PFSK-1 (cell line): Measurements from ENCODE around the gene SLC25A33.

Experiments used
- FOXP2 ChIP-seq: optimal IDR thresholded peaks from 2 replicates; pipeline ENCODE3; 2011; ENCODE audit warnings: borderline replicate concordance, control low read depth, inconsistent platforms; ENCODE audit not compliant: insufficient read depth; ENCODE audit errors: extremely low read length, extremely low read depth
- POLR2AphosphoS5 ChIP-seq: IDR thresholded peaks from 2 replicates; pipeline ENCODE4 v1.6.1; 2012; ENCODE audit warnings: low read depth, mild to moderate bottlenecking, control low read depth, low read length, moderate library complexity
- REST ChIP-seq, 2 experiments: IDR thresholded peaks; 2 replicates each; pipeline versions ENCODE4 v1.6.1 to v1.8.0; 2011 to 2012; ENCODE audit warnings: low read depth in 2 of 2, low read length in 2 of 2, control low read depth in 1 of 2, inconsistent platforms in 1 of 2, mild to moderate bottlenecking in 1 of 2, moderate library complexity in 1 of 2; ENCODE audit not compliant: insufficient read depth in 1 of 2
- SIN3A ChIP-seq: IDR thresholded peaks from 2 replicates; pipeline ENCODE4 v1.6.1; 2012; ENCODE audit warnings: mild to moderate bottlenecking, low read length, moderate library complexity, borderline replicate concordance; ENCODE audit not compliant: insufficient read depth
- TAF1 ChIP-seq: IDR thresholded peaks from 2 replicates; pipeline ENCODE4 v1.6.1; 2012; ENCODE audit warnings: low read length, control low read depth, borderline replicate concordance; ENCODE audit not compliant: insufficient read depth

The SLC25A33 gene

DNA sequence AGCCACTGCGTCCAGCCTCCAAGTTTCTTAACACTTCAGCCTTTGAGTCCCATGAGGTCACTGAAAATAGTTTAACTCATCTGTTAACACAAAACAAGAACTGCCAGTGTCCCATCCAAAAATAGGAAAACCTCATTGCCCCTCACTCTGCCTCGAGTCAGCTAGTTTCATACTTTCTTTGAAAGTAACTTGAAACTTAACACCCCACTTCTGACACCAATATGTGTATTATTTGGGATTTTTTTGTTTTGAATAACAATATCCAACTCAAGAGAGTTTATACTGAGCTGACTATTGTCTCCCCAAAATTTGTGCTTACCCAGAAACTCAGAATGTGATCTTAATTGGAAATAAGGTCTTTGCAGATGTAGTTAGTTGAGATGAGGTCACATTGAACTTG, 95.3 kb downstream of the SLC25A33 start:
- TF ChIP-seq POLR2AphosphoS5 (no peak), REST (IDR thresholded peaks at IDR 0.05; ENCODE audit: insufficient read depth in 1 of 2, low read depth in 2 of 2, low read length in 2 of 2) (no peak), FOXP2 (no peak), TAF1 (no peak), SIN3A (no peak)
